Testis (tissue), 2 donors: ENCODE results near the gene REEP3.

ENCODE experiments used
- POLR2A ChIP-seq: fragments of 450-650 bp; IDR thresholded peaks from one replicate; pipeline ENCODE4 v1.6.1; 2017; ENCODE audit warnings: antibody characterized with exemption, mild to moderate bottlenecking, moderate library complexity
- TF ChIP-seq, protein P1 (sequence below), 3 experiments: fragments of 450-650 bp in 2 of 3; fragments of 200-600 bp in 1 of 3; sonication (generic) in 1 of 3; IDR thresholded peaks; one replicate each; pipeline ENCODE4 v1.5.1; 2016 to 2019; ENCODE audit warnings: antibody characterized with exemption in 3 of 3, mild to moderate bottlenecking in 2 of 3, moderate library complexity in 1 of 3

DNA sequence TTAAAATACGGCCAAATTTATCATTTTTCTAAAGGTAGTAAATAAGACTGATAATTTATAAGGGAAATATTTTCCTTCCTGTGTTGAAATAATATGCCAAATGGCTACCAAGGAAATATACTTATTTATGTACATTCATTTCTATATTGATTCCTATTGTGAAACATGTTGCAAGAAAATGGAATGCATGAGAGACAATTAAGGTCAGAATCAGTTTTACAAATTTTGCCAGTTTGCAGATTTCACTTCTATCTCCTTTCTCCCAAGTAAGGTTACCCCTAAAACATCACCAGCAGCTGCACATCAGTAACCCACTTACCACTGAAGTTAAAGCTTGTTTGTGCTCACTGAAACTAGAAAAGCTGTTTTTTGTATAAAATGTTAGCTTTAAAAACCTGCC is 19.2 kb upstream of the REEP3 start:
- TF ChIP-seq, protein P1, sequence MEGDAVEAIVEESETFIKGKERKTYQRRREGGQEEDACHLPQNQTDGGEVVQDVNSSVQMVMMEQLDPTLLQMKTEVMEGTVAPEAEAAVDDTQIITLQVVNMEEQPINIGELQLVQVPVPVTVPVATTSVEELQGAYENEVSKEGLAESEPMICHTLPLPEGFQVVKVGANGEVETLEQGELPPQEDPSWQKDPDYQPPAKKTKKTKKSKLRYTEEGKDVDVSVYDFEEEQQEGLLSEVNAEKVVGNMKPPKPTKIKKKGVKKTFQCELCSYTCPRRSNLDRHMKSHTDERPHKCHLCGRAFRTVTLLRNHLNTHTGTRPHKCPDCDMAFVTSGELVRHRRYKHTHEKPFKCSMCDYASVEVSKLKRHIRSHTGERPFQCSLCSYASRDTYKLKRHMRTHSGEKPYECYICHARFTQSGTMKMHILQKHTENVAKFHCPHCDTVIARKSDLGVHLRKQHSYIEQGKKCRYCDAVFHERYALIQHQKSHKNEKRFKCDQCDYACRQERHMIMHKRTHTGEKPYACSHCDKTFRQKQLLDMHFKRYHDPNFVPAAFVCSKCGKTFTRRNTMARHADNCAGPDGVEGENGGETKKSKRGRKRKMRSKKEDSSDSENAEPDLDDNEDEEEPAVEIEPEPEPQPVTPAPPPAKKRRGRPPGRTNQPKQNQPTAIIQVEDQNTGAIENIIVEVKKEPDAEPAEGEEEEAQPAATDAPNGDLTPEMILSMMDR (IDR thresholded peaks at IDR 0.05), result no peak
- no peak for TF ChIP-seq POLR2A
